A673 (cell line): ENCODE results near the gene RAD51.

Source experiments
- EZH2 ChIP-seq: fragments of 200-600 bp; sonication (generic); IDR thresholded peaks from 2 replicates; pipeline ENCODE4 v1.6.1; 2017; ENCODE audit warnings: borderline replicate concordance, low read depth, mild to moderate bottlenecking, mixed read lengths, antibody characterized with exemption, low read length; ENCODE audit not compliant: poor library complexity, severe bottlenecking
- TF ChIP-seq, protein P1 (sequence below): fragments of 300-800, 200-600 bp; sonication (generic); conservative IDR thresholded peaks from 2 replicates; pipeline ENCODE4 v1.5.1; 2017; ENCODE audit warnings: low read depth, mild to moderate bottlenecking, antibody characterized with exemption, low read length, moderate library complexity, mixed read lengths

DNA sequence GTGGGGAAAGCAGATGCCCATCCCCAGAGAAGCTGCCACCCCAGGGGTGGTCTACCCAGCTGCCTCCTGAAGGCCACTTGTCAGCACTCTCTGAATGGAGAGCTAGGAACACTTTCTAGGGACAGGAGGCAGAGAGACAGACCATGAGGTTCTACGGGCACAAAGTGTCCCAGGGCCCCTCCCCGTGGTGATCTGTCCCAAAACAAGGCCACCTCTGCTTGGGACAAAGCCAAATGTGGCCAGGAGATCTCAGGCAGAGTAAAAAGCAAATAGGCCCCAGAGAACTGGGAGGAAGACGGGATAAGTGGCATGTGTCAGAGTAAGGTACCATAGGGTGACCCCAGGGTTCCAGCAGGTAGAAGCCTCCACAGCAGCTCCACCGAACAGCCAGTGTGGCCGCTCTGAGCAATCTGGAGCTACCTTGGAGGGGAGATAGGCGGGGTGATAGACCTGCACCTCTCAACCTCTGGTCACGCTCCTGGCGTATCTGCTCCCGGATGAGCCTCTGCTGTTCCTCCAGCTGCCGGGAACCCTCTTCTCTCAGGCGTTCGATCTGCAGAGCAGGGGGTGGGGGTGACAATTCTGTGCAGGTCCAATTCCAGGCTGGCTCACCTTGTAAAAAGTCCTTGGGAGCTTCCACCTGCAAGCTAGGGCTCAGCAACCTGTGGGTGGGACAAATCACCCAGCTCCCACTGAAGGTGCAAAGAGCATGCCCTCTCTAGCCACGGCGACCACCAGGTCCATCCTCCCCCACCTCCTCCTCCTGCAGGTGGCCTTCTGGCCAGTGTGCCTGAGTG is 81.0 kb downstream of the RAD51 start:
- TF ChIP-seq, protein P1, sequence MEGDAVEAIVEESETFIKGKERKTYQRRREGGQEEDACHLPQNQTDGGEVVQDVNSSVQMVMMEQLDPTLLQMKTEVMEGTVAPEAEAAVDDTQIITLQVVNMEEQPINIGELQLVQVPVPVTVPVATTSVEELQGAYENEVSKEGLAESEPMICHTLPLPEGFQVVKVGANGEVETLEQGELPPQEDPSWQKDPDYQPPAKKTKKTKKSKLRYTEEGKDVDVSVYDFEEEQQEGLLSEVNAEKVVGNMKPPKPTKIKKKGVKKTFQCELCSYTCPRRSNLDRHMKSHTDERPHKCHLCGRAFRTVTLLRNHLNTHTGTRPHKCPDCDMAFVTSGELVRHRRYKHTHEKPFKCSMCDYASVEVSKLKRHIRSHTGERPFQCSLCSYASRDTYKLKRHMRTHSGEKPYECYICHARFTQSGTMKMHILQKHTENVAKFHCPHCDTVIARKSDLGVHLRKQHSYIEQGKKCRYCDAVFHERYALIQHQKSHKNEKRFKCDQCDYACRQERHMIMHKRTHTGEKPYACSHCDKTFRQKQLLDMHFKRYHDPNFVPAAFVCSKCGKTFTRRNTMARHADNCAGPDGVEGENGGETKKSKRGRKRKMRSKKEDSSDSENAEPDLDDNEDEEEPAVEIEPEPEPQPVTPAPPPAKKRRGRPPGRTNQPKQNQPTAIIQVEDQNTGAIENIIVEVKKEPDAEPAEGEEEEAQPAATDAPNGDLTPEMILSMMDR: no peak
- TF ChIP-seq EZH2: no peak
